Measurements from ENCODE around the gene FZR1. TPM values are rescaled to one million over a fixed set of nuclear protein-coding genes. Genes with fewer than 3 reads are reported as not detected.
"Not testable (repeated sequence)": the region's sequence is repeated elsewhere in the genome, so short reads cannot be mapped to it uniquely, and the experiment has no call there.

Gene FZR1
- total RNA-seq, 1 donor from 2014 or later: 44.3 TPM

DNA sequence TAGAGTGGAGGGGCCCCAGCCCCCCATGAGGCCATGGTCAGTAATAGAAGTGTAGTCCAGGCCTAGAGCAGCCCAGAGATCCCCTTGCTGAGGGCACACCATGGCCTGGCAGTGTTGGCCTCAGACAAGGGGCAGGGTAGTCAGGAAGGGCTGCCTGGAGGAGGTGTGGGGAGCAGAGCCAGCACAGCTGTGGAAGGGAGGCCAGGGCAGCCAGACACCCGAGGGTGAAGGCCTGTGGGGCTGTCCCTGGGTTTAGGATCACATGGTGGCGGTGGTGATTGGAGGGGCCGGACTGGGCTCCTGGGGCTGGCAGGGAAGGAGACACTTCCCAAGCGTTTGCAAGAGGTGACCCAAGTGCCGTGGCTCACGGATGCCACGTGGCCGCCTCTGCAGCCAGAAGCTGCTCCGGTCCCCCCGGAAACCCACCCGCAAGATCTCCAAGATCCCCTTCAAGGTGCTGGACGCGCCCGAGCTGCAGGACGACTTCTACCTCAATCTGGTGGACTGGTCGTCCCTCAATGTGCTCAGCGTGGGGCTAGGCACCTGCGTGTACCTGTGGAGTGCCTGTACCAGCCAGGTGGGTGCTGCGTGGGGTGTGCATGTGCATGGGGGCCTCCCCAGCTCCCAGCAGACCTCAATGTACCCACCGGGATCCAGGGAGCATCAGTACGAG is 21.3 kb downstream of the FZR1 start:
- Mint-ChIP-seq H3K4me3 (ENCODE audit: low read depth) (no peak overlapping the region), H3K27me3 (ENCODE audit: low read depth) (no peaks in the 10 kb centered on the region), H3K4me1 (ENCODE audit: low read depth) (no peaks in the 10 kb centered on the region), H3K27ac (no peak overlapping the region), H3K9me3 (no peaks in the 10 kb centered on the region), H3K36me3 (ENCODE audit: low read depth) (peaks cover 20% of the 10 kb centered on the region)
- intact Hi-C loops (cut with micrococcal nuclease): no loop called here
- DNase-seq (ENCODE audit: low spot score): no peak

DNA sequence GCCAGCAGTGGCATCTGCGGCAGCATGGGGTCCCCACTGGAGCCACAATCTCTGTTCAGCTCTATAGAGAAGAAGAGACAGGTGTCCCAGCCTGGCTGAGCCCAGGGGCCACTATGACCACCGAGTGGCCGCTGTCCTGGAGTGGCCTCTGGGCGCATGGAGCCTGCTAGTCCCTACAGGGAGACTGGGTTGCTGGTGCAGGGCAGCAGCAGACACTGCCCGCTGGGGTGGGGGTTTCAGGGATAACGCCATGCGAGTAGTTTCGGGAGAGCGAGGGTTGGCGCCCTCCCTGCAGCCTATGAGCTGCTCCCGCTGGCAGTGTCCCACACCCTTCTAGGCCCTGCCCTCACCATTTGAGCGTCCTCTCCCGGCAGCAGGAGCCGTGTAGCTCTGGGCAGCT is 22.0 kb downstream of the FZR1 start:
- H3K27me3 Mint-ChIP-seq (ENCODE audit: low read depth): no peaks in the 10 kb centered on the region
- no peak for DNase-seq (ENCODE audit: low spot score)
- H3K4me1 Mint-ChIP-seq (ENCODE audit: low read depth): no peaks in the 10 kb centered on the region
- no peak overlapping the region for H3K4me3 Mint-ChIP-seq (ENCODE audit: low read depth)
- H3K36me3 Mint-ChIP-seq (ENCODE audit: low read depth): peaks cover 23% of the 10 kb centered on the region
- no peak overlapping the region for H3K27ac Mint-ChIP-seq
- H3K9me3 Mint-ChIP-seq: no peaks in the 10 kb centered on the region
- intact Hi-C loops (cut with micrococcal nuclease): no loop called here

DNA sequence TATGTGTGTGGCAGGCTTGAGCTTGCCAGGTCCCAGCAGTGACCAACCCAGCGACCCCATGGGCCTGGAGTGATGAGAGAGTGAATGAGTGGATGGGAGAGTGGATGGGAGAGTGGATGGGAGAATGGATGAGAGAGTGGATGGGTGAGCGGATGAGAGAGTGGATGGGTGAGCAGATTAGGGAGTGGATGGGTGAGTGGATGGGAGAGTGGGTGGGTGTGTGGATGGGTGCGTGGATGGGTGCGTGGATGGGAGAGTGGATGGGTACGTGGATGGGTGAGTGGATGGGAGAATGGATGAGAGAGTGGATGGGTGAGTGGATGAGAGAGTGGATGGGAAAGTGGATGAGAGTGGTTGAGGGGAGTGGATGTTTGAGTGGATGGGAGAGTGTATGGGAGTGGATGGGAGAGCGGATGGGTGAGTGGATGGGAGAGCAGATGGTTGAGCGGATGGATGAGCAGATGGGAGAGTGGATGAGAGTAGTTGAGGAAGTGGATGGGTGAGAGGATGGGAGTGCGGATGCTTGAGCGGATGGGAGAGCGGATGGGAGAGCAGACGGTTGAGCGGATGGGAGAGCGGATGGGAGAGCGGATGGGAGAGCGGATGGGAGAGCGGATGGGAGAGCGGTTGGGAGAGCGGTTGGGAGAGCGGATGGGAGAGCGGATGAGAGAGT is 22.6 kb downstream of the FZR1 start:
- H3K36me3 Mint-ChIP-seq (ENCODE audit: low read depth): peaks cover 29% of the 10 kb centered on the region
- no peaks in the 10 kb centered on the region for H3K4me1 Mint-ChIP-seq (ENCODE audit: low read depth)
- H3K27ac Mint-ChIP-seq: no peak overlapping the region
- no peak for DNase-seq (ENCODE audit: low spot score)
- no peaks in the 10 kb centered on the region for H3K27me3 Mint-ChIP-seq (ENCODE audit: low read depth)
- intact Hi-C loops (cut with micrococcal nuclease): no loop called here
- H3K4me3 Mint-ChIP-seq (ENCODE audit: low read depth): no peak overlapping the region
- H3K9me3 Mint-ChIP-seq: no peaks in the 10 kb centered on the region

DNA sequence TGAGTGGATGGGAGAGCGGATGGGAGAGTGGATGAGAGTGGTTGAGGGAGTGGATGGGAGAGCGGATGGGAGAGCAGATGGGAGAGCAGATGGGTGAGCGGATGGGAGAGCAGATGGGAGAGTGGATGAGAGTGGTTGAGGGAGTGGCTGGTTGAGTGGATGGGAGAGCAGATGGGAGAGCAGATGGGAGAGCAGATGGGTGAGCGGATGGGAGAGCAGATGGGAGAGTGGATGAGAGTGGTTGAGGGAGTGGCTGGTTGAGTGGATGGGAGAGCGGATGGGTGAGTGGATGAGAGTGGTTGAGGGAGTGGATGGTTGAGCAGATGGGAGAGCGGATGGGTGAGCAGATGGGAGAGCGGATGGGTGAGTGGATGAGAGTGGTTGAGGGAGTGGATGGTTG is 23.2 kb downstream of the FZR1 start:
- H3K4me3 Mint-ChIP-seq (ENCODE audit: low read depth); H3K4me1 Mint-ChIP-seq (ENCODE audit: low read depth); H3K27ac Mint-ChIP-seq; intact Hi-C loops (cut with micrococcal nuclease); H3K27me3 Mint-ChIP-seq (ENCODE audit: low read depth); H3K9me3 Mint-ChIP-seq; DNase-seq (ENCODE audit: low spot score): not testable (repeated sequence)
- H3K36me3 Mint-ChIP-seq (ENCODE audit: low read depth): peaks cover 33% of the 10 kb centered on the region

DNA sequence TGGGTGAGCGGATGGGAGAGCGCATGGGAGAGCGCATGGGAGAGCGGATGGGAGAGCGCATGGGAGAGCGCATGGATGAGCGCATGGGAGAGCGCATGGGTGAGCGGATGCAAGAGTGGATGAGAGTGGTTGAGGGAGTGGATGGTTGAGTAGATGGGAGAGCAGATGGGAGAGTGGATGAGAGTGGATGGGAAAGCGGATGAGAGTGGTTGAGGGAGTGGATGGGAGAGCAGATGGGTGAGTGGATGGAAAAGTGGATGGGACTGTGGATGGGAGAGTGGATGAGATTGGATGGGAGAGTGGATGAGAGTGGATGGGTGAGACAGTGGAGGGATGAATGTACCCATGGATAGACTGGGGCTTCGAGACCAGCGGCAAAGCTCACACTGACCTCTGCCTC is 24.3 kb downstream of the FZR1 start:
- intact Hi-C loops (cut with micrococcal nuclease): no loop called here
- no peak overlapping the region for H3K27ac Mint-ChIP-seq
- DNase-seq (ENCODE audit: low spot score): no peak
- H3K4me1 Mint-ChIP-seq (ENCODE audit: low read depth): no peaks in the 10 kb centered on the region
- H3K36me3 Mint-ChIP-seq (ENCODE audit: low read depth): peaks cover 38% of the 10 kb centered on the region
- H3K9me3 Mint-ChIP-seq: no peaks in the 10 kb centered on the region
- H3K27me3 Mint-ChIP-seq (ENCODE audit: low read depth): no peaks in the 10 kb centered on the region
- no peak overlapping the region for H3K4me3 Mint-ChIP-seq (ENCODE audit: low read depth)

DNA sequence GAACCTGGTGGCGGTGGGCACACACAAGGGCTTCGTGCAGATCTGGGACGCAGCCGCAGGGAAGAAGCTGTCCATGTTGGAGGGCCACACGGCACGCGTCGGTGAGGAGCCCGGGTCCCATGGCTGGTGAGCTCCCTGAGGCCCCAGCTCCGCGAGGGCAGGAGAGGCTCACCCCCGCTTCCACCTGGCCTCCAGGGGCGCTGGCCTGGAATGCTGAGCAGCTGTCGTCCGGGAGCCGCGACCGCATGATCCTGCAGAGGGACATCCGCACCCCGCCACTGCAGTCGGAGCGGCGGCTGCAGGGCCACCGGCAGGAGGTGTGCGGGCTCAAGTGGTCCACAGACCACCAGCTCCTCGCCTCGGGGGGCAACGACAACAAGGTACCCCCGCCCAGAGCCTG is 25.6 kb downstream of the FZR1 start:
- intact Hi-C loops (cut with micrococcal nuclease): no loop called here
- Mint-ChIP-seq H3K4me1 (ENCODE audit: low read depth) (no peaks in the 10 kb centered on the region), H3K9me3 (no peaks in the 10 kb centered on the region), H3K27ac (no peak overlapping the region), H3K36me3 (ENCODE audit: low read depth) (peaks cover 35% of the 10 kb centered on the region), H3K4me3 (ENCODE audit: low read depth) (no peak overlapping the region), H3K27me3 (ENCODE audit: low read depth) (no peaks in the 10 kb centered on the region)
- DNase-seq (ENCODE audit: low spot score): no peak

DNA sequence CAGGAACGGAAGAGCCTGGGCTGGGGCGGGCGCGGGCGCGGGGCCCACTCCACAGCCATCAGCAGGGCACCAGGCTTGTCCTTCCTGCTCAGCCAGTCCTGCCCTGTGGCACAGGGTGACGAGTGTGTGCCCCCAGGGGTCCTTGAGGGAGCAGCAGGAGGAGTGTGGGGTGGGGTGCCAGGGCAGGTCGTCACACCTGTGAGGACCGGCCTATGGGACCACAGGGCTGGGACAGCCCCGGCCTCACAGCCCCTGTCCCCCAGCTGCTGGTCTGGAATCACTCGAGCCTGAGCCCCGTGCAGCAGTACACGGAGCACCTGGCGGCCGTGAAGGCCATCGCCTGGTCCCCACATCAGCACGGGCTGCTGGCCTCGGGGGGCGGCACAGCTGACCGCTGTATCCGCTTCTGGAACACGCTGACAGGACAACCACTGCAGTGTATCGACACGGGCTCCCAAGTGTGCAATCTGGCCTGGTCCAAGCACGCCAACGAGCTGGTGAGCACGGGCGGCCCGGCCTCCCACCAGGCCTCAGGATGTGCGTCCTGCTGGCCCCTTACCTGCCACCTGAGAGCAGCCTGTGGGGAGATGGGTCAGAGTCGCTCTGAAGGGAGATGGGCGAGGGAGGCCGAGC is 26.2 kb downstream of the FZR1 start:
- Mint-ChIP-seq H3K4me1 (ENCODE audit: low read depth) (no peaks in the 10 kb centered on the region), H3K9me3 (no peaks in the 10 kb centered on the region), H3K27ac (no peak overlapping the region), H3K4me3 (ENCODE audit: low read depth) (no peak overlapping the region), H3K27me3 (ENCODE audit: low read depth) (no peaks in the 10 kb centered on the region), H3K36me3 (ENCODE audit: low read depth) (peaks cover 31% of the 10 kb centered on the region)
- no peak for DNase-seq (ENCODE audit: low spot score)
- intact Hi-C loops (cut with micrococcal nuclease): no loop called here

DNA sequence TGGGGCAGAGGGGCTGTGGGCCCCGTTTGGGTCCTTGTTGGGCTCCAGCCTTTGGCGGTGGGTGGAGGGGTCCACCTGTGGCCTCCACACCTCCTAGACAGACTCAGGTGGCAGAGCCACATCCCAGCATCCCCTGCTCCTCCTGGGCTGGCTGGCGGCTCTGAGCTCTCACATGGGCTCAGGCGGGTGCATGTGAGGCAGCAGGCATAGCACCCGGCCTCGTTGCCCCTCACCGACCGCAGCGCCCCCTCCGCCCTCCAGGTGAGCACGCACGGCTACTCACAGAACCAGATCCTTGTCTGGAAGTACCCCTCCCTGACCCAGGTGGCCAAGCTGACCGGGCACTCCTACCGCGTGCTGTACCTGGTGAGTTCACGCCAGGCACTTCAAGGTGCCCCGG is 26.9 kb downstream of the FZR1 start:
- Mint-ChIP-seq H3K36me3 (ENCODE audit: low read depth) (peaks cover 38% of the 10 kb centered on the region), H3K4me1 (ENCODE audit: low read depth) (no peaks in the 10 kb centered on the region), H3K4me3 (ENCODE audit: low read depth) (no peak overlapping the region), H3K27me3 (ENCODE audit: low read depth) (no peaks in the 10 kb centered on the region), H3K27ac (no peak overlapping the region), H3K9me3 (no peaks in the 10 kb centered on the region)
- intact Hi-C loops (cut with micrococcal nuclease): no loop called here
- DNase-seq (ENCODE audit: low spot score): no peak

DNA sequence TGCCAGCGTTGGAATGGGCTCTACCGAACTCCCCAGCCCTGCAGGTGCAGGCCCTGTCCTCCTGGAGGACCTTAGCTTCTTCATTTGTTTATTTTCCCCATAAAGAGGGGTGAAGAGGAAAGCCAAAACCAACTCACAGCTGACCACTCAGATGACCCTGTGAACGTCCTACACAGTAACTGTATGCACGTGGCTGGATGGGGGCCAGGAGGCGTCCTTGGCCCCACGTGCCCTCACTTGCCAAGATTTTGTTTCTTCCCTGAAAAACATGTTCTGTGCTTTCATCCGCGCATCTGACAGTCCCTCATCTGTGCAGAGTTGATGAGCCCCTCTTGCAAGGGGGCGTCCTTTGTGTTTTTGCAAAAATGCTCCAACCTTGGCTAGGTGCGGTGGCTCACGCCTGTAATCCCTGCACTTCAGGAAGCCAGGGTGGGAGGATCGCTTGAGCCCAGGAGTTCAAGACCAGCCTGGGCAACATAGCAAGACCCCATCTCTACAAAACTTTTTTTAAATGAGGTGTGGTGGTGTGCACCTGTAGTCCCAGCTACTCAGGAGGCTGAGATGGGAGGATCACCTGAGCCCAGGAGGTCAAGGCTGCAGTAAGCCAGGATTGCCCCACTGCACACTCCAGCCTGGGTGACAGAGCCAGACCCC is 27.6 kb downstream of the FZR1 start:
- intact Hi-C loops (cut with micrococcal nuclease): no loop called here
- no peak for DNase-seq (ENCODE audit: low spot score)
- Mint-ChIP-seq H3K4me1 (ENCODE audit: low read depth) (no peaks in the 10 kb centered on the region), H3K36me3 (ENCODE audit: low read depth) (peaks cover 45% of the 10 kb centered on the region), H3K27me3 (ENCODE audit: low read depth) (no peaks in the 10 kb centered on the region), H3K9me3 (no peaks in the 10 kb centered on the region), H3K27ac (no peak overlapping the region), H3K4me3 (ENCODE audit: low read depth) (no peak overlapping the region)

DNA sequence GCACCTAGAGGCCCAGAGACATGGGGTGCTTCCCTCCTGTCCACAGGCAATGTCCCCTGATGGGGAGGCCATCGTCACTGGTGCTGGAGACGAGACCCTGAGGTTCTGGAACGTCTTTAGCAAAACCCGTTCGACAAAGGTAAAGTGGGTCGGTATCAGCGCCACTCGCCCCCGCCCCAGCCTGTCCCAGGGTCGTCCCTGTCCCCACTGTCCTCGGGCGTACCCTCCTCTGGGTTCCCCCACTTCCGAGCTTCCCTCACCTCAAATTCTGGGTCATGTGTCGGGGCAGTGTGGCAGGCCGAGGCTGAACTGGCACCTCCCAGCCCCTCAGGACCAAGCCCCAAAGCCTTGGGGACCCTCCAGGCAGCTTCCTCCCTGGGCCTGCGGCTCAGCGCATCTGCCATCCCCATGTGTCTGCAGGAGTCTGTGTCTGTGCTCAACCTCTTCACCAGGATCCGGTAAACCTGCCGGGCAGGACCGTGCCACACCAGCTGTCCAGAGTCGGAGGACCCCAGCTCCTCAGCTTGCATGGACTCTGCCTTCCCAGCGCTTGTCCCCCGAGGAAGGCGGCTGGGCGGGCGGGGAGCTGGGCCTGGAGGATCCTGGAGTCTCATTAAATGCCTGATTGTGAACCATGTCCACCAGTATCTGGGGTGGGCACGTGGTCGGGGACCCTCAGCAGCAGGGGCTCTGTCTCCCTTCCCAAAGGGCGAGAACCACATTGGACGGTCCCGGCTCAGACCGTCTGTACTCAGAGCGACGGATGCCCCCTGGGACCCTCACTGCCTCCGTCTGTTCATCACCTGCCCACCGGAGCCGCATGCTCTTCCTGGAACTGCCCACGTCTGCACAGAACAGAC is 28.5 kb downstream of the FZR1 start:
- Mint-ChIP-seq H3K4me1 (ENCODE audit: low read depth) (no peaks in the 10 kb centered on the region), H3K36me3 (ENCODE audit: low read depth) (peaks cover 50% of the 10 kb centered on the region), H3K27ac (no peak overlapping the region), H3K9me3 (no peaks in the 10 kb centered on the region), H3K27me3 (ENCODE audit: low read depth) (no peaks in the 10 kb centered on the region), H3K4me3 (ENCODE audit: low read depth) (no peak overlapping the region)
- intact Hi-C loops (cut with micrococcal nuclease): no loop called here
- no peak for DNase-seq (ENCODE audit: low spot score)

DNA sequence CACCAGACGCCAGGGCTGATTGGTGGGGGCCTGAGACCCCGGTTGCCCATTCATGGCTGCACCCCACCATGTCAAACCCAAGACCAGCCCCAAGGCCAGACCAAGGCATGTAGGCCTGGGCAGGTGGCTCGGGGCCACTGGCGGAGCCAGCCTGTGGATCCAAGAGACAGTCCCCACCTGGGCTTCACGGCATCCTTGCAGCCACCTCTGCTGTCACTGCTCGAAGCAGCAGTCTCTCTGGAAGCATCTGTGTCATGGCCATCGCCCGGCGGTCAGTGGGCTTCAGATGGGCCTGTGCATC is 29.1 kb downstream of the FZR1 start:
- Mint-ChIP-seq H3K4me3 (ENCODE audit: low read depth) (no peak overlapping the region), H3K9me3 (no peaks in the 10 kb centered on the region), H3K27ac (no peak overlapping the region), H3K36me3 (ENCODE audit: low read depth) (peaks cover 56% of the 10 kb centered on the region), H3K4me1 (ENCODE audit: low read depth) (no peaks in the 10 kb centered on the region), H3K27me3 (ENCODE audit: low read depth) (no peaks in the 10 kb centered on the region)
- no peak for DNase-seq (ENCODE audit: low spot score)
- intact Hi-C loops (cut with micrococcal nuclease): no loop called here

DNA sequence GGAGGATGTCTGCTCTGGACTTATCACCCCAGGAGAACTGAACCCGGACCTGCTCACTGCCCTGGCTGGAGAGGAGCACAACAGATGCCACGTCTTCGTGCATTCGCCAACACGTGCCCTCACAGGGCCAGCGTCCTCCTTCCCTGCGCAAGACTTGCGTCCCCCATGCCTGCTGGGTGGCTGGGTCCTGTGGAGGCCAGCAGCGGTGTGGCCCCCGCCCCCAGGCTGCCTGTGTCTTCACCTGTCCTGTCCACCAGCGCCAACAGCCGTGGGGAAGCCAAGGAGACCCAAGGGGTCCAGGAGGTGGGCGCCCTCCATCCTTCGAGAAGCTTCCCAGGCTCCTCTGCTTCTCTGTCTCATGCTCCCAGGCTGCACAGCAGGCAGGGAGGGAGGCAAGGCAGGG is 29.5 kb downstream of the FZR1 start:
- Mint-ChIP-seq H3K27ac (no peak overlapping the region), H3K4me3 (ENCODE audit: low read depth) (no peak overlapping the region), H3K36me3 (ENCODE audit: low read depth) (peaks cover 56% of the 10 kb centered on the region), H3K4me1 (ENCODE audit: low read depth) (no peaks in the 10 kb centered on the region), H3K9me3 (no peaks in the 10 kb centered on the region), H3K27me3 (ENCODE audit: low read depth) (no peaks in the 10 kb centered on the region)
- intact Hi-C loops (cut with micrococcal nuclease): no loop called here
- no peak for DNase-seq (ENCODE audit: low spot score)
